K562 (cell line): ENCODE results near the gene INCENP. TPM values are rescaled to one million over a fixed set of nuclear protein-coding genes. Genes with fewer than 3 reads are reported as not detected.
A peak's percentile ranks its signal among the peaks of the same experiment; 100 is the strongest.

Experiments
- CBX1 ChIP-seq: sonication (generic); IDR thresholded peaks from 2 replicates; pipeline ENCODE4 v1.6.1; 2016; ENCODE audit warnings: antibody characterized with exemption, low read depth, mild to moderate bottlenecking
- GABPB1 ChIP-seq: sonication (generic); formaldehyde crosslinking; IDR thresholded peaks from 2 replicates; pipeline ENCODE4 v1.8.0; 2022; ENCODE audit warnings: mild to moderate bottlenecking, missing genetic modification reagents
- HLTF ChIP-seq: fragments of 450-650 bp; IDR thresholded peaks from 2 replicates; pipeline ENCODE4 v1.6.1; 2016
- KDM5B ChIP-seq: fragments of 200-600 bp; sonication (generic); IDR thresholded peaks from 2 replicates; pipeline ENCODE4 v1.6.1; 2012; ENCODE audit warnings: low read depth, mild to moderate bottlenecking, moderate library complexity, low read length, control low read depth, inconsistent platforms; ENCODE audit not compliant: insufficient replicate concordance
- RREB1 ChIP-seq: fragments of 250-450 bp; sonication (Bioruptor Pico); IDR thresholded peaks from 2 replicates; pipeline ENCODE4 v1.4.0; 2020
- ZBTB40 ChIP-seq, 2 experiments: fragments of 450-650 bp in 1 of 2; sonication (generic) in 1 of 2; formaldehyde crosslinking in 1 of 2; IDR thresholded peaks; 2 replicates each; pipeline versions ENCODE4 v1.7.1 to v1.9.0; 2016 to 2022; ENCODE audit warnings: inconsistent platforms in 1 of 2, mild to moderate bottlenecking in 1 of 2, missing genetic modification reagents in 1 of 2
- polyA plus RNA-seq, 8 experiments: library from polyadenylated mRNA; depleted of rRNA in 4 of 8; stranded (reverse) in 5 of 8; unstranded in 3 of 8; fragments of >200 nt; fragmentation: Nextera tagmentation in 2 of 8; fragmentation: Illumina TruSeq in 1 of 8; extraction: Ambion mirVana in 2 of 8; extraction: Trizol in 1 of 8; gene quantifications; 2 replicates each; pipeline versions ENCODE4 v1.2.1 to v1.2.3, GENCODE V29; 2011 to 2014; ENCODE audit warnings: inconsistent platforms in 1 of 8, missing spikeins in 1 of 8
- total RNA-seq, 7 experiments: library from RNA; depleted of rRNA in 6 of 7; stranded (reverse); fragments of >200 nt in 6 of 7; fragmentation: Illumina TruSeq in 2 of 7; extraction: Trizol in 2 of 7; gene quantifications; 2 replicates each; pipeline versions ENCODE4 v1.2.1 to v1.2.3, GENCODE V29; 2011 to 2021; ENCODE audit warnings: low replicate concordance in 1 of 7
- TF ChIP-seq, protein P1 (sequence below), 2 experiments: fragments of 450-650 bp; conservative IDR thresholded peaks; 2 replicates each; pipeline ENCODE4 v1.6.1; 2017; ENCODE audit warnings: mild to moderate bottlenecking in 2 of 2, moderate library complexity in 2 of 2
- TF ChIP-seq, protein P2 (sequence below): fragments of 250-450 bp; sonication (Bioruptor Pico); IDR thresholded peaks from 2 replicates; pipeline ENCODE4 v1.5.0; 2022; ENCODE audit warnings: mild to moderate bottlenecking

The INCENP gene
- total and polyA plus RNA-seq, 9 of the 15 experiments (the other 6 are each of a cell fraction or from before 2014, with no cell fraction given): 1.1 to 97.9 (median 28.2) TPM

GRCh38 chr11:62123669-62124185, at the start of gene INCENP (continued):
- peak; percentile 95 for TF ChIP-seq ZBTB40 (IDR thresholded peaks at IDR 0.05)
- no peak for TF ChIP-seq ZBTB40 (CRISPR knock-in tag; IDR thresholded peaks at IDR 0.05)
- TF ChIP-seq, protein P1, sequence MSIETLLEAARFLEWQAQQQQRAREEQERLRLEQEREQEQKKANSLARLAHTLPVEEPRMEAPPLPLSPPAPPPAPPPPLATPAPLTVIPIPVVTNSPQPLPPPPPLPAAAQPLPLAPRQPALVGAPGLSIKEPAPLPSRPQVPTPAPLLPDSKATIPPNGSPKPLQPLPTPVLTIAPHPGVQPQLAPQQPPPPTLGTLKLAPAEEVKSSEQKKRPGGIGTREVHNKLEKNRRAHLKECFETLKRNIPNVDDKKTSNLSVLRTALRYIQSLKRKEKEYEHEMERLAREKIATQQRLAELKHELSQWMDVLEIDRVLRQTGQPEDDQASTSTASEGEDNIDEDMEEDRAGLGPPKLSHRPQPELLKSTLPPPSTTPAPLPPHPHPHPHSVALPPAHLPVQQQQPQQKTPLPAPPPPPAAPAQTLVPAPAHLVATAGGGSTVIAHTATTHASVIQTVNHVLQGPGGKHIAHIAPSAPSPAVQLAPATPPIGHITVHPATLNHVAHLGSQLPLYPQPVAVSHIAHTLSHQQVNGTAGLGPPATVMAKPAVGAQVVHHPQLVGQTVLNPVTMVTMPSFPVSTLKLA (conservative IDR thresholded peaks at IDR 0.05): peak; percentile 76 to 84
- TF ChIP-seq, protein P2, sequence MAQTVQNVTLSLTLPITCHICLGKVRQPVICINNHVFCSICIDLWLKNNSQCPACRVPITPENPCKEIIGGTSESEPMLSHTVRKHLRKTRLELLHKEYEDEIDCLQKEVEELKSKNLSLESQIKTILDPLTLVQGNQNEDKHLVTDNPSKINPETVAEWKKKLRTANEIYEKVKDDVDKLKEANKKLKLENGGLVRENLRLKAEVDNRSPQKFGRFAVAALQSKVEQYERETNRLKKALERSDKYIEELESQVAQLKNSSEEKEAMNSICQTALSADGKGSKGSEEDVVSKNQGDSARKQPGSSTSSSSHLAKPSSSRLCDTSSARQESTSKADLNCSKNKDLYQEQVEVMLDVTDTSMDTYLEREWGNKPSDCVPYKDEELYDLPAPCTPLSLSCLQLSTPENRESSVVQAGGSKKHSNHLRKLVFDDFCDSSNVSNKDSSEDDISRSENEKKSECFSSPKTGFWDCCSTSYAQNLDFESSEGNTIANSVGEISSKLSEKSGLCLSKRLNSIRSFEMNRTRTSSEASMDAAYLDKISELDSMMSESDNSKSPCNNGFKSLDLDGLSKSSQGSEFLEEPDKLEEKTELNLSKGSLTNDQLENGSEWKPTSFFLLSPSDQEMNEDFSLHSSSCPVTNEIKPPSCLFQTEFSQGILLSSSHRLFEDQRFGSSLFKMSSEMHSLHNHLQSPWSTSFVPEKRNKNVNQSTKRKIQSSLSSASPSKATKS (CRISPR knock-in tag): no peak
- no peak for TF ChIP-seq HLTF
- TF ChIP-seq GABPB1 (CRISPR knock-in tag): peak; percentile 88
- peak; percentile 70 for TF ChIP-seq KDM5B
- no peak for TF ChIP-seq RREB1 (CRISPR knock-in tag)
- TF ChIP-seq CBX1: no peak
